Mammary epithelial cell (primary cell): ENCODE results near the gene POU6F2.

Source experiments
- EZH2 ChIP-seq: IDR thresholded peaks from 2 replicates; pipeline ENCODE4 v1.6.1; 2012; ENCODE audit warnings: low read length, inconsistent platforms, borderline replicate concordance
- TF ChIP-seq, protein P1 (sequence below), 2 donors: IDR thresholded peaks in 1 of 2; conservative IDR thresholded peaks in 1 of 2; 2 replicates each; pipeline ENCODE4 v1.5.1; 2011 to 2012; ENCODE audit warnings: inconsistent platforms in 2 of 2, low read length in 2 of 2, mild to moderate bottlenecking in 2 of 2, control low read depth in 1 of 2, low read depth in 1 of 2; ENCODE audit not compliant: insufficient read depth in 1 of 2; ENCODE audit errors: extremely low read depth in 1 of 2

DNA sequence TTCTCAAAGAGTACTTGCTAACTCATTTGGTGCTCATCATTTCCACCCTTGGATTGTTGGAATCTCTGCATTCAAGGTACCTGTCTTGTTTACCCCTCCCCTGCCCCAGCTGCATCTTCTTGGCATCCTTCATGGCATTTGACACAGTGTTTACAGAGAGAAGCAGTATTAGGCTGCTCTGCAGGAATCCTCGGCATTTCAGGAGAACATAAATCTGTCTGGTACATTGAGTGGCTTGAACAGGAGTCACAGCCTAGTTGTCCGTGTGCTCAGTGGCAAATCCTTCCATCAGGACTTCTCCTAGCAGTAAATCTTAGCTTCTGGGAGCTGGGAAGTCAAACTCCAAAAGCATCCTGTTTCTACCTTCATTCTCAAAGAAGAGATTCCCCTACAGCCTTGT, 451.7 kb downstream of the POU6F2 start:
- TF ChIP-seq, protein P1, sequence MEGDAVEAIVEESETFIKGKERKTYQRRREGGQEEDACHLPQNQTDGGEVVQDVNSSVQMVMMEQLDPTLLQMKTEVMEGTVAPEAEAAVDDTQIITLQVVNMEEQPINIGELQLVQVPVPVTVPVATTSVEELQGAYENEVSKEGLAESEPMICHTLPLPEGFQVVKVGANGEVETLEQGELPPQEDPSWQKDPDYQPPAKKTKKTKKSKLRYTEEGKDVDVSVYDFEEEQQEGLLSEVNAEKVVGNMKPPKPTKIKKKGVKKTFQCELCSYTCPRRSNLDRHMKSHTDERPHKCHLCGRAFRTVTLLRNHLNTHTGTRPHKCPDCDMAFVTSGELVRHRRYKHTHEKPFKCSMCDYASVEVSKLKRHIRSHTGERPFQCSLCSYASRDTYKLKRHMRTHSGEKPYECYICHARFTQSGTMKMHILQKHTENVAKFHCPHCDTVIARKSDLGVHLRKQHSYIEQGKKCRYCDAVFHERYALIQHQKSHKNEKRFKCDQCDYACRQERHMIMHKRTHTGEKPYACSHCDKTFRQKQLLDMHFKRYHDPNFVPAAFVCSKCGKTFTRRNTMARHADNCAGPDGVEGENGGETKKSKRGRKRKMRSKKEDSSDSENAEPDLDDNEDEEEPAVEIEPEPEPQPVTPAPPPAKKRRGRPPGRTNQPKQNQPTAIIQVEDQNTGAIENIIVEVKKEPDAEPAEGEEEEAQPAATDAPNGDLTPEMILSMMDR (conservative IDR thresholded peaks at IDR 0.05 in 1 of 2, IDR thresholded peaks at IDR 0.05 in 1 of 2; ENCODE audit: extremely low read depth in 1 of 2, insufficient read depth in 1 of 2, low read depth in 1 of 2, low read length in 2 of 2): no peak
- no peak for TF ChIP-seq EZH2
